PFSK-1 (cell line): ENCODE measurements around the gene METTL25B.

Experiments
- POLR2AphosphoS5 ChIP-seq: IDR thresholded peaks from 2 replicates; pipeline ENCODE4 v1.6.1; 2012; ENCODE audit warnings: low read depth, mild to moderate bottlenecking, control low read depth, low read length, moderate library complexity
- SIN3A ChIP-seq: IDR thresholded peaks from 2 replicates; pipeline ENCODE4 v1.6.1; 2012; ENCODE audit warnings: mild to moderate bottlenecking, low read length, moderate library complexity, borderline replicate concordance; ENCODE audit not compliant: insufficient read depth
- TAF1 ChIP-seq: IDR thresholded peaks from 2 replicates; pipeline ENCODE4 v1.6.1; 2012; ENCODE audit warnings: low read length, control low read depth, borderline replicate concordance; ENCODE audit not compliant: insufficient read depth

- TF ChIP-seq TAF1 (no peak), POLR2AphosphoS5 (no peak), SIN3A (no peak)
These were observed 46.9 kb upstream of the METTL25B start for GRCh38 chr1:156681196-156681960.
